ENCODE data around the gene ELFN2.
"Not testable (repeated sequence)": the region's sequence is repeated elsewhere in the genome, so short reads cannot be mapped to it uniquely, and the experiment has no call there.

The ELFN2 gene

DNA sequence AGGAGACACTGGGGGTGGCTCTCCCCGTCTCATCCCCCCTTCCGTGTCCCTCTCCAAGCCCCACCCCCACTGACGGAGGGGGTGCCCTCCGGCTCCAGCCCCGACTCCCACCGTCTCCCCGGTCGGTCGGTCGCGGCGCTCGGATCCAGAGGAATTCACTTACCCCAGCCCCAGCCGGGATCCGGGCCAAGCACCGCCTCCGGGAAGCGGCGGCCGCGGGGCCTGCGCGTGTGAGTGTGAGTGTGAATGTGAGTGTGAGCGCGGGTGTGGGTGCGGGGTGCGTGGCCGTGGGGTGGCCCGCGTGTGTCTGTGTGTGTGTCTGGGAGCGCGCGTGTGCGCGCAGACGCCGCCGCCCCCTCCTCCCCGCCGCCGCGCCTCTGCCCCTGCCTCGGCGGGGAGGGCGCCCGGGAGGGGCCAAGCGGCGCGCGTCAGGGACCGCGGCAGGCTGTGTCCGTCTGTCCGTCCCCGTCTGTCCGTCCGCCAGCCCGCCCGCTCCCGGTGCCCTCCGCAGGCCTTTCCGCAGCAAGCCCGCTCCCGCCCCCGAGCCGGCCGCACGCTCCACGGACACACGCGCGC lies at the start of gene ELFN2:
Gene ELFN2, minus strand, starts transcription at position 345 of the 576 bp plus-strand sequence. CDS start 51,945 bp downstream, outside the sequence.
- peak in 1 of 2 experiments; percentile 60 for DNase-seq

DNA sequence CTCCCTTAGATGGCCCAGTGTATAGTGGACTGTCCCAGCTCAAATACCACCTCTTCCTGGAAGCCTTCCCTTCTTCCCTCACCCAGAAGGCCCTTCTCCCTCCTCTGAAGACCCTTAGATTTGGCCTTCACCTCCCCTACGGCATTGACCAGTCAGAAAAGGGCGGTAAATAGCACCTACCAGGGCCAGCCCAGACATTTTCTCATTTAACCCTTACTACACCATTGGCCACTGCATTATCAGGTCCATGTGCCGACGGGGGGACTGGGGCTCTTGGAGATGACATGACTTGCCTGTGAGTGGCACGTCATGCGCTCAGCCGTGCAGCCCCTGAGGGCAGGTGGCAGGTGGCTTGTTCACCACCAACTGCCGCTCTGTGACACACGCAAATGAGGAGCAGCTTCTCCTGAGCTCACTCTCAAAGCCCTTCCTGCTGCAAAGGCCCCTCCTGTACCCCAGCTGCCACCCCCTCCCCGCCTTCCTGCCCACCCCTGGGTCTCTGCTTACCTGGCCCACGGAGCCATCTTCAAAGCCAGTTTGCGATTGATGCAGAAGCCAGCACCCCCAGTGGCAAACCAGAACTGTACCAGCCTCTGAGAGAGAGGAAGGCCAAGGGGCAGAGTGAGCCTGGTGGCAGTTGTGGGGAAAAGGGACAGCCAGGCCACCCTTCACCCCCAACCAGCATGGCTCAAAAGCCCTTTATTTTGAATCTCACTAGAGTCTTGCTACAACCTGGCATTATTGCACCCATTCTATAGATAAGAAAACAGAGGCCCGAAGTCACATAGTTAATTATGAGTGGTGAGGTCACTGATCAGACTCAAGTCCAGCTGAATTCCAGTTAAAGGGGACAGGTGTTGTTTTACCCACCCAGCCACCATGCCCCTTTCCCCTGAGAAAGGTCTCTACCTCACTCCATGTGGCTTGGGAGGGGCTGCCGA lies 49.4 kb upstream of the ELFN2 start:
- peak; percentile 74 to 77 for DNase-seq

DNA sequence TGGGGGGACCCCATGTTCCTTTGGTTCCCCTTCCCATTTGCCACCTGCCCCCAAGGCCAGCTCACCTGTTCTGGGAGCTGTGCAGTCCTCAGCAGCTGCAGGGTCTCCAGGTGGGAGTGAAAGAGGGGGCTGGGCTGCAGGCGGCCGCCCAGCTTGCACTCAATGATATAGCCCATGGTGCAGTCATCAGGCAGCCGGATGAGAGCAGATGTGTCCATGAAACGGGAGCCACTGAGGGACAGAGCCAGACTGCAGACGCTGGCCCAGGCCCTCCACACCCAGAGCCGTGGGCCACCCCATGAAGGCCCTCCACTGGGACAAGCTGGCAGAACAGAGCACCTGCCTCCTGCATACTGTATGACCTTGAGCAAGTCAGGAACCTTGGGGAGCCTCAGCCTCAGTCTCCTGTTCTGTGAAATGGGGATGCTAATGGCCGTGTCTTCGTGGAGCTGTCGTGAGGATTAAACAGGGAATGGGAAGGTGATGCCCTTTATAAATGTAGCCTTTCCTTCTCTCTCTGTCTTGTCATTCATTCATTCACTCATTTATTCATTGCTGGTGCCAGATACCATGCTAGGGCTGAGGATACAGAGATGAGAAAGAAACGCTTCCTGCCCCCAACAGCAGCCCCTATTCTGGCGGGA lies 47.3 kb upstream of the ELFN2 start:
- DNase-seq, result no peak

- DNase-seq, result no peak
Measured at GRCh38 chr22:37473437-37473946, 46.2 kb upstream of the ELFN2 start.

DNA sequence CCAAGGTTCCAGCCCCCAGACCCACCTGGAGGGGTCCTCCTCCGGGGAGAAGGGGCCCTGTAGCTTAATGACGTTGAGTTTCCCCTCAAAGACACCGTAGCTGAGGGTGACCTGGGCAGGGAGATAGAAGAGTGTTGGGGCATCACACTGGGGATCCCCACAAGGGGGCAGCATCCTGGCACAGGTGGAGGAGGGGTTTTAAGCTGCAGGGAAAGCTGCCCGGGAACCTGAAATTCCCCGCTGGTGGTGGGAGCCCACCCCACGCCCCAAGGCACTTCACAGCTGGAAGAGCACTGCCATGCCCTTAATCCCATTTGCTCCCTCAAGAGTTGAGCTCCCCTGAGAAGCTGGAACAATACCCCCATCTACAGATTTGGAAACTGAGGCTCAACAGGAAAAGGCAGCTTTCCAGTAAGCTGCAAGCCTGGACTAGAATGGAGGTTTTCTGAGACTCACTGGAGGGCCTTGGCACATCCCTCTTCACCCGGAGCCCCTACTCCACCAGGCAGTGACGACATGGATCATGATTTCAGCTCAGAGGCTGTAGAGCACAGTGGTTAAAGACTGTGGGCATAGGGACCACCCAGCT lies 45.2 kb upstream of the ELFN2 start:
- peak in 1 of 2 experiments; percentile 46 for DNase-seq

GRCh38 chr22:37471727-37472417 lies 44.6 kb upstream of the ELFN2 start:
- DNase-seq, result no peak

GRCh38 chr22:37470087-37470445 lies 42.8 kb upstream of the ELFN2 start:
- DNase-seq, result no peak

- no peak for DNase-seq
Measured at GRCh38 chr22:37469416-37470086, 42.3 kb upstream of the ELFN2 start.

- DNase-seq, result not testable (repeated sequence)
Measured at GRCh38 chr22:37468201-37468695, 41.0 kb upstream of the ELFN2 start.

- DNase-seq, result no peak
Measured at GRCh38 chr22:37467391-37467955, 40.2 kb upstream of the ELFN2 start.

GRCh38 chr22:37464181-37464580 lies 36.9 kb upstream of the ELFN2 start:
- peak in 1 of 2 experiments; percentile 64 for DNase-seq

DNA sequence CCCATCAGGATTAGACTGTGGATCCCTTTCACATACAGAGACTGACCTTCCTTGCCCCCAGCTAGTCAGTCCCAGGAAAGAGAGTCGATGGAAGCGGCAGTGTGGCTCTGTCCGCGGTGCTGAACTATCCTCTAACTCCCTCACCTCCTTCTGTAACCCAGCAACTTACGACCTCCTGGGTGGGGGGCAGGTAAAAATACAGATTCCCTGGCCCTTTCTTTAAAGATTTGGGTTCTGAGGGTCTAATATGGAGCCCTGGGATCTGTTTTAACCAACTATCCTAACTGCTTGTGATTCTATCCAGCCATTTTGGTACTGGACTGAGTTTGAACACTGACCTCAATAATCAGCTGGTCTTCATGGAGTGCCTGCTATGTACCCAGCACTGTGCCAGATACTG lies 35.7 kb upstream of the ELFN2 start:
- DNase-seq, result no peak

DNA sequence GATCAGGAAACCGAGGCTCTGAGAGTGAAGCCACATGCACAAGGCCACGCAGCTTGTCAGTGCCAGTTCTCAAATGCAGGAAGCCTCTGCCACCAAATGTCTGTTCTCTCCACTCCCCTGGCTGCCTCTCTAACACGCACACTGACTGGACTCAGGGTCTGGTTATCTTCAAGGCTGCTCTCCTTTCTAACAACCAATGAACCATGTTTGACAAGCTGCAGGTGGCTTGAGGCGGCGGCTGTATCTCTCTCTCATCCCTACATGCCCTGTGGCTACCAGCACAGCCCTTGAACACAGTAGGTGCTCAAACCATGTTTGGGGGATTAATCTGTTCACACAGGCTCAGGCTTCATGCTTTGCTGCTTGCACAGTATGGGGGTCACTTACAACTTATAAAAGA lies 35.2 kb upstream of the ELFN2 start:
- no peak for DNase-seq

DNA sequence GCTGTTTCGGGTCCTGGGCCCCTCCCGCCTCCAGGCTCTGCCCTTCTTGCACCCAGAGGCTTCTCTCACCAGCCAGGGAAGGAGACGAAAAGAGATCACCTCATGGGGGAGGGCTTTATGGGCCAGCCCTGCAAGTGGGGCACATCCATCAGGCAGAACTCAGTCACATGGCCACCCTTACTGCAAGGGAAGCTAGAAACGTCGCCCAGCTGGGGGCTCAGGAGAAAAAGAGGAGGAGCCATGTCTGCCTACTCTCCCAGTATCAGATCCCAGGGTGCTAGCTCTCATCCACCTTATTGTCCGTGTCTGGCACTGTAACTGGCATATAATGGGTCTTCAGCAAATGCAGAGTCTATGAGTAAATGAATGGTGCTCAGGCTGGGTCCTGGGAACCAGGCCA lies 34.7 kb upstream of the ELFN2 start:
- DNase-seq, result no peak

DNA sequence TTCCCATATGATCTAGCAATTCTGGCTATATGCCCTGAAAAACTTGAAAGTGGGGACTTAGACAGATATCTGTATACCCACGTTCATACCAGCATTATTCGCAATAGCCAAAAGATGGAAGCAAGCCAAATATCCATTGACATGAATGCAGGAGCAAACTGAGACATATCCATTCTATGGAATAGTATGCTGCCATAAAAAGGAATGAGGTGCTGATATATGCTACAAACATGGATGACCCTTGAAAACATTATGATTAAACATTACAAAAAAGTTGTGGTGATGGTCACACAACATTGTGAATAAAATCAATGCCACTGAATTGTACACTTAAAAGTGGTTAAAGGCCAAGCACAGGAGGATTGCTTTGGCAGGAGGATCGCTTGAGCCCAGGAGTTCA lies 33.4 kb upstream of the ELFN2 start:
- DNase-seq, result no peak

DNA sequence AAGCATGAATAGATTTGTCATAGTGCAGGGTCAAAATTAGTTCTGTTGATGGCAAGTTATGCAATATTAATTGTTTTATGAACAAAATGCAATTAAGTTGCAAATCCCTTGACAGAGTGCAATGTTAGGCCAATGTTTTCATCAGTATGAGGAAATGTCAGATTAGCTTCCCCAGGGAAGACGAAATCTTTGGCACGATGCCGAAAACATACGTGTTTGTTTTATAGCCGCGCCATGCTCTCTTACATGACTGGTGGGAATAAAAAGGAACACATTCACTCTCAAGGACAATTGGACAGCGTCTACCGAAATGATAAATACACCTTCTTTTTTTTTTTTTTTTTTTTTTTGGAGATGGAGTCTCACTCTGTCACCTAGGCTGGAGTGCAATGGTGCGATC lies 31.9 kb upstream of the ELFN2 start:
- no peak for DNase-seq

DNA sequence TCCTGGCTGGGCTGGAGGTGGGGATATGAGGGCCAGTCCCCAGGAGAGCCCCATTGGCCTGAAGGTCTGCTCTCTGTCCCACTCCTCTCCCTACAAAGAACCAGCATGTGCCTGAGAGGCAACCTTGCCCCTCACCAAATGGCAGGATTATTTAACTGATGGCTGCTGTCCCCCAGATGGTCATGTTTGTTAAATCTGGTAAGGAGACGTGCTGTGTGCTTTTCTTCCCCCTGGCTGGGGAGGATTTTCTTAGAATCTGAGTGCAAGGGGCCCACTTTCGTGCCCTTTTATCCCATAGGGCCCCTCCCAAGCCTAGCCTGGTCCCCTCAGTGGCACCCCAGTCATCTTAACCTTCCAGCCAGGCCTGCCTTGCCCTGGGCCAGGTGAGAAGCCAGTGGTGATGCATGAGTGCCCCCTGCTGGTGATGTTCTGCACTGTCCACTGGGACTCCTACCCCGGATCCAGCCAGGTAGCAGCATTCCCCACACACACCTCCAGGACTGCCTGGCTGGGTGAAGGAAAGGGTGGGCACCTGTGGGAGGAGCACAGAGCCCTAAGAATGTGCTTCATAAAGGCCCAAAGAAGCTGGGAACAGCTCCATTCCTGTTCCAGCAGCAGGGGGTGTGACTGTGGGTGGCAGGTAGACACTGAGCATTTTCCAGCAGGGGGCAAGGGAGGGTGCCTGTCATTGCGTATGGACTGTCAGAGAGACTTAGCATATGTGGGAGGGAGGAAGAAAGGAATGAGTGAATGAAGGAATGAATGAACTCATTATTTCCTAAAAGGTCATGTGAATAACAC lies 30.0 kb upstream of the ELFN2 start:
- peak; percentile 37 to 72 for DNase-seq

- no peak for DNase-seq
Measured at GRCh38 chr22:37456346-37456745, 29.1 kb upstream of the ELFN2 start.

GRCh38 chr22:37455896-37456295 lies 28.6 kb upstream of the ELFN2 start:
- DNase-seq, result no peak

- DNase-seq, result no peak
Measured at GRCh38 chr22:37454857-37455686, 27.8 kb upstream of the ELFN2 start.

Data from NCI-H526 (cell line).